Activated CD4-positive, alpha-beta T cell treated with anti-CD3 and anti-CD28 coated beads, Interleukin-2, amount 50 U/mL, for 16 hours (primary cell): Measurements from ENCODE around the gene AHNAK2.

ENCODE experiments used
- DNase-seq: peaks from one replicate; pipeline ENCODE4 v3.0.0-alpha.2; 2020

AHNAK2 gene

GRCh38 chr14:104936361-104937155, 41.6 kb downstream of the AHNAK2 start:
- no peak for DNase-seq

GRCh38 chr14:104935955-104936354, 42.2 kb downstream of the AHNAK2 start:
- DNase-seq: no peak

- DNase-seq: no peak
Observed at GRCh38 chr14:104935026-104935650, 43.0 kb downstream of the AHNAK2 start.

GRCh38 chr14:104933746-104934733, 44.1 kb downstream of the AHNAK2 start:
- DNase-seq: no peak

- peak; percentile 84 for DNase-seq
Observed at GRCh38 chr14:104932676-104933631, 45.2 kb downstream of the AHNAK2 start.

- DNase-seq: no peak
Observed at GRCh38 chr14:104931771-104932675, 46.2 kb downstream of the AHNAK2 start.

GRCh38 chr14:104931304-104931770, 46.8 kb downstream of the AHNAK2 start:
- DNase-seq: no peak

GRCh38 chr14:104930526-104931303, 47.5 kb downstream of the AHNAK2 start:
- no peak for DNase-seq

GRCh38 chr14:104929268-104930230, 48.6 kb downstream of the AHNAK2 start:
- no peak for DNase-seq

- no peak for DNase-seq
Observed at GRCh38 chr14:104928391-104929133, 49.6 kb downstream of the AHNAK2 start.

- no peak for DNase-seq
Observed at GRCh38 chr14:104927901-104928300, 50.3 kb downstream of the AHNAK2 start.

GRCh38 chr14:104927432-104927816, 50.8 kb downstream of the AHNAK2 start:
- DNase-seq: no peak

- no peak for DNase-seq
Observed at GRCh38 chr14:104926619-104927431, 51.3 kb downstream of the AHNAK2 start.

- DNase-seq: no peak
Observed at GRCh38 chr14:104925855-104926609, 52.1 kb downstream of the AHNAK2 start.

GRCh38 chr14:104925214-104925854, 52.8 kb downstream of the AHNAK2 start:
- DNase-seq: no peak
